Measurements from ENCODE around the gene AFAP1L1.

The AFAP1L1 gene

DNA sequence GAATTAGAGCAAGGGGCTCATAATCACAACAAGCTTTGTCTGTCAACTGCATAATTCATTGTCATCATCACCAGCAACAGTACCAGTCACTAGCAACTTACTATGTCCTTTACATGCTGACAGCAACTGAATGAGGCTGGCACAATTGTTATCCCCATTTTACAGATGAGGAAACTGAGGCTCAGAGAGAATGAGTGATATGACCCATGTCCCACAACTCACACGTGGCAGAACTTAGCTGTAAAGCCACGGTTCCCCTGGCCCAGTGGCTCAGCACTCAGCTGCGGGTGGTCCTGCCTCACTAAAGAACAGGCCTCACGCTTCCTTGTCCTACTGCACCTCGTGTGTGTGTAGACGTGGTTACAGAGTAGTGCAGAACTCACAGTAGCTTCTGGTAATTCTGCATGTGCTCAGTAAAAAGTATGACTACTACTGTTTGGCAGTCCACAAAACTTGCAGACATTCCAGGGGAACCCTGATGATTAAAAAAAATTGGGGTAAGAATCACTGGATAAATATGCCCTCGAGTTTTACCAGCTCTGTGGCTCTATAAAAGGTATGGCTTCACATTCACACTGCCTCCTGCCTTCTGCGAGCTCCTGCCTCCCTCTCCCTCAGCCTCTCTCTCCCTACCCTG is 30.2 kb downstream of the AFAP1L1 start:
- no peaks in the 10 kb centered on the region for H3K4me1 ChIP-seq (ENCODE audit: control insufficient read depth in 1 of 2, insufficient read depth in 1 of 2, low read depth in 1 of 2, low read length in 1 of 2)
- peaks cover 29% of the 10 kb centered on the region for H3K27me3 ChIP-seq
- no peak for TF ChIP-seq CTCF (IDR thresholded peaks at IDR 0.05)
- H3K27ac ChIP-seq: no peak overlapping the region
- no peaks in the 10 kb centered on the region for H3K9me3 ChIP-seq
- H3K36me3 ChIP-seq: no peaks in the 10 kb centered on the region
- H3K4me3 ChIP-seq (ENCODE audit: low read depth in 1 of 2, low read length in 1 of 2): no peak overlapping the region

- H3K4me3 ChIP-seq (ENCODE audit: low read depth in 1 of 2, low read length in 1 of 2): no peak overlapping the region
Measured at GRCh38 chr5:149302641-149303040, 31.0 kb downstream of the AFAP1L1 start.

GRCh38 chr5:149303210-149303609 is 31.6 kb downstream of the AFAP1L1 start:
- H3K27me3 ChIP-seq: peaks cover 24% of the 10 kb centered on the region
- no peaks in the 10 kb centered on the region for H3K36me3 ChIP-seq
- no peaks in the 10 kb centered on the region for H3K9me3 ChIP-seq
- no peaks in the 10 kb centered on the region for H3K4me1 ChIP-seq (ENCODE audit: control insufficient read depth in 1 of 2, insufficient read depth in 1 of 2, low read depth in 1 of 2, low read length in 1 of 2)
- no peak overlapping the region for H3K27ac ChIP-seq
- no peak for TF ChIP-seq CTCF (IDR thresholded peaks at IDR 0.05)
- no peak overlapping the region for H3K4me3 ChIP-seq (ENCODE audit: low read depth in 1 of 2, low read length in 1 of 2)

More at GRCh38 chr5:149302641-149303040, 31.0 kb downstream of the AFAP1L1 start:
- H3K9me3 ChIP-seq: no peaks in the 10 kb centered on the region
- TF ChIP-seq CTCF (IDR thresholded peaks at IDR 0.05): no peak
- H3K36me3 ChIP-seq: no peaks in the 10 kb centered on the region
- H3K27me3 ChIP-seq: peaks cover 29% of the 10 kb centered on the region
- no peaks in the 10 kb centered on the region for H3K4me1 ChIP-seq (ENCODE audit: control insufficient read depth in 1 of 2, insufficient read depth in 1 of 2, low read depth in 1 of 2, low read length in 1 of 2)
- H3K27ac ChIP-seq: no peak overlapping the region

DNA sequence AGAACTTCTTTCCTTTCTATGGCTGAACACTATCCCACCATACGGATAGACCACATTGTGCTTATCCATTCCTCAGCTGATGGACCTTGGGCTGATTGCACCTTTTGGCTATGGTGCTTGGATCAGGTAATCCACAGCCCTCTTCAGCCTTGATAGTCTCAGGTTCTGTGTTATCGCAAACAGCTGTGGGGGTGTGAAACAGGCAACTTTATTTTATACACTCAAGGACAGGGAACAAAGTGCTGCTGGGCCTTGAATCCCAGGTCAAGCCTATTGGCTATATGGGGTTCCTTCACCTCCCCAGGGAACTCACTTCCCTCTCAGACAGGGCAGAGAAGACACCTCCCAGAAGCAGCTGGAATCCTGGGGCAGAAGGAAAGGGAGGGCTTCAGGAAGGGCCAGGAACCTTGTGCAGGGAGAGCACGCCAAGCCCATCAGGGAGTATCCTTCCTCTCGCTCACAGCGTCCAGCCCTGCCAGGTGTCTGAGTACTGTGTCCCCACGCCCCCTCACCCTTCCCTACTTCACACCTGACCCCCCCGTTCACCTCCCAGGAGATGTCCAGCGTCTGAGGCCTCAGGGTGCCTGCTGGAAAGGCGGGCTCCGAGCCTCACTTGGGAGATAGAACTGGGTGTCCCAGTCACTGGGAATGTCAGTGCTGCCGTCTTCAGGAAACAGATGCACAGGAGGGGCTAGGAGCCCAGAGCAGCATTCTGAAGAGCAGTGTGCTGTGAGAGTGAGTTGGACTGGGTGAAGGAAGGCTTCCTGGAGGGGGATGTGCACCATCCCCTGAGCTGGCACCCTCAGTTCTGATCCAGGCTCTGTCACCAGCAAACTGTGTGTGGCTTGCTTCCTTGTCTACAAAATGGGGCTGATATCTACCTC is 32.8 kb downstream of the AFAP1L1 start:
- Histone ChIP-seq H3K27me3 (peaks cover 12% of the 10 kb centered on the region), H3K4me1 (ENCODE audit: control insufficient read depth in 1 of 2, insufficient read depth in 1 of 2, low read depth in 1 of 2, low read length in 1 of 2) (no peaks in the 10 kb centered on the region), H3K27ac (no peak overlapping the region), H3K4me3 (ENCODE audit: low read depth in 1 of 2, low read length in 1 of 2) (no peak overlapping the region), H3K36me3 (no peaks in the 10 kb centered on the region), H3K9me3 (no peaks in the 10 kb centered on the region)
- no peak for TF ChIP-seq CTCF (IDR thresholded peaks at IDR 0.05)

DNA sequence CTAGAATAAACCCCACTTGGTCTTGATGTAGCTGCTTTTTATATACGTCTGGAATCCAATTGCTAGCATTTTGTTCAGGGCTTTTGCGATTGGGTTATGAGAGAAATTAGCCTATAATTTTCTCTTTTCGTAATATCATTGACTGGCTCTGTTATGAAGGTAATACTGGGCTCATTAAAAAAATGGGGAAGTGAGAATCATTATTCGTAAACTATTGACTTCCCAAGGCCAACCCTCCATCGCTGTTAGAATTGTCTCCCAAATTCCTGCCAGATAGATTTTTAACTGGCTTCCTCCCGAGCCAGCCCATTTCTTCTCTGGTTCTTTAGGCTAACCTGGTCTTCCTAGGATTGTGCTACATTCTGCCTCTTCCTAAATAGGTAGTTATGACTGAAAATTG is 37.7 kb downstream of the AFAP1L1 start:
- no peaks in the 10 kb centered on the region for H3K27me3 ChIP-seq
- no peaks in the 10 kb centered on the region for H3K36me3 ChIP-seq
- H3K9me3 ChIP-seq: no peaks in the 10 kb centered on the region

More for the DNA sequence above, 37.7 kb downstream of the AFAP1L1 start:
- Histone ChIP-seq H3K4me1 (ENCODE audit: control insufficient read depth in 1 of 2, insufficient read depth in 1 of 2, low read depth in 1 of 2, low read length in 1 of 2) (no peaks in the 10 kb centered on the region), H3K4me3 (ENCODE audit: low read depth in 1 of 2, low read length in 1 of 2) (no peak overlapping the region), H3K27ac (no peak overlapping the region)
- TF ChIP-seq CTCF (IDR thresholded peaks at IDR 0.05): no peak

All from neutrophil (primary cell).